ENCODE measurements around the gene KIAA0408.

- TF ChIP-seq POLR2A (IDR thresholded peaks at IDR 0.05; ENCODE audit: low read depth, low read length) (no peak), POLR2AphosphoS5 (IDR thresholded peaks at IDR 0.05; ENCODE audit: low read depth, low read length) (no peak)
Observed at GRCh38 chr6:127446356-127446755, 12.8 kb downstream of the KIAA0408 start.
